ENCODE data around the gene CIZ1. TPM values are rescaled to one million over a fixed set of nuclear protein-coding genes. Genes with fewer than 3 reads are reported as not detected.

CIZ1 gene
- total and polyA plus RNA-seq, 2 of the 13 experiments (the other 11 are each of a cell fraction or from before 2014, with no cell fraction given), result 30.6 to 50.3 TPM

- TF ChIP-seq, protein P1, sequence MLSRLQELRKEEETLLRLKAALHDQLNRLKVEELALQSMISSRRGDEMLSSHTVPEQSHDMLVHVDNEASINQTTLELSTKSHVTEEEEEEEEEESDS (CRISPR knock-in tag; IDR thresholded peaks at IDR 0.05; ENCODE audit: borderline replicate concordance), result no peak
- TF ChIP-seq SP140L (CRISPR knock-in tag; IDR thresholded peaks at IDR 0.05; ENCODE audit: borderline replicate concordance), result no peak
- TF ChIP-seq ZFP82 (CRISPR knock-in tag; IDR thresholded peaks at IDR 0.05; ENCODE audit: borderline replicate concordance), result no peak
- no peak for TF ChIP-seq HOMEZ (CRISPR knock-in tag; IDR thresholded peaks at IDR 0.05; ENCODE audit: low read depth)
- TF ChIP-seq, protein P2, sequence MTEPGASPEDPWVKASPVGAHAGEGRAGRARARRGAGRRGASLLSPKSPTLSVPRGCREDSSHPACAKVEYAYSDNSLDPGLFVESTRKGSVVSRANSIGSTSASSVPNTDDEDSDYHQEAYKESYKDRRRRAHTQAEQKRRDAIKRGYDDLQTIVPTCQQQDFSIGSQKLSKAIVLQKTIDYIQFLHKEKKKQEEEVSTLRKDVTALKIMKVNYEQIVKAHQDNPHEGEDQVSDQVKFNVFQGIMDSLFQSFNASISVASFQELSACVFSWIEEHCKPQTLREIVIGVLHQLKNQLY (CRISPR knock-in tag; IDR thresholded peaks at IDR 0.05), result no peak; the same call in 1 of the 2 replicates
- TF ChIP-seq ZNF414 (CRISPR knock-in tag; IDR thresholded peaks at IDR 0.05), result no peak
- peak; percentile 89 for TF ChIP-seq ZNF687 (CRISPR knock-in tag; IDR thresholded peaks at IDR 0.05)
- no peak for TF ChIP-seq FOXA3 (CRISPR knock-in tag; IDR thresholded peaks at IDR 0.05)
- no peak for TF ChIP-seq ZNF383 (CRISPR knock-in tag; IDR thresholded peaks at IDR 0.05; ENCODE audit: borderline replicate concordance)
- TF ChIP-seq, protein P3, sequence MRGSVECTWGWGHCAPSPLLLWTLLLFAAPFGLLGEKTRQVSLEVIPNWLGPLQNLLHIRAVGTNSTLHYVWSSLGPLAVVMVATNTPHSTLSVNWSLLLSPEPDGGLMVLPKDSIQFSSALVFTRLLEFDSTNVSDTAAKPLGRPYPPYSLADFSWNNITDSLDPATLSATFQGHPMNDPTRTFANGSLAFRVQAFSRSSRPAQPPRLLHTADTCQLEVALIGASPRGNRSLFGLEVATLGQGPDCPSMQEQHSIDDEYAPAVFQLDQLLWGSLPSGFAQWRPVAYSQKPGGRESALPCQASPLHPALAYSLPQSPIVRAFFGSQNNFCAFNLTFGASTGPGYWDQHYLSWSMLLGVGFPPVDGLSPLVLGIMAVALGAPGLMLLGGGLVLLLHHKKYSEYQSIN (CRISPR knock-in tag; IDR thresholded peaks at IDR 0.05; ENCODE audit: borderline replicate concordance), result no peak
- peak; percentile 60; the same call in 1 of the 2 replicates for TF ChIP-seq ERF (CRISPR knock-in tag; IDR thresholded peaks at IDR 0.05)
- peak; percentile 88 for TF ChIP-seq GABPB1 (CRISPR knock-in tag; IDR thresholded peaks at IDR 0.05)
- no peak for TF ChIP-seq ZSCAN29 (CRISPR knock-in tag; conservative IDR thresholded peaks at IDR 0.05)
- no peak for TF ChIP-seq FLYWCH1 (CRISPR knock-in tag; IDR thresholded peaks at IDR 0.05)
- TF ChIP-seq KDM2A (CRISPR knock-in tag; IDR thresholded peaks at IDR 0.05; ENCODE audit: borderline replicate concordance, low read depth), result peak; percentile 76
- TF ChIP-seq CBFB (CRISPR knock-in tag; IDR thresholded peaks at IDR 0.05), result peak; percentile 70
- TF ChIP-seq ETV5 (CRISPR knock-in tag; IDR thresholded peaks at IDR 0.05; ENCODE audit: borderline replicate concordance), result peak; percentile 79
- TF ChIP-seq HNRNPL (IDR thresholded peaks at IDR 0.05; ENCODE audit: low read depth, low read length), result 0 out of 2 replicates have a peak, but pooled peaks have one; percentile 20
- TF ChIP-seq SIN3A (IDR thresholded peaks at IDR 0.05; ENCODE audit: borderline replicate concordance, low read depth, low read length), result peak; percentile 54; the same call in 1 of the 2 replicates
- TF ChIP-seq ZSCAN12 (CRISPR knock-in tag; IDR thresholded peaks at IDR 0.05), result no peak
- no peak for TF ChIP-seq NFE2L1 (CRISPR knock-in tag; IDR thresholded peaks at IDR 0.05; ENCODE audit: borderline replicate concordance)
- TF ChIP-seq FOSL1 (CRISPR knock-in tag; IDR thresholded peaks at IDR 0.05; ENCODE audit: borderline replicate concordance), result no peak
Observed at GRCh38 chr9:128191406-128192046, at the start of gene CIZ1 (continued).

Data from HepG2 (cell line).